ENCODE measurements around the gene BCLAF1.

GRCh38 chr6:136262940-136263339 lies 26.7 kb downstream of the BCLAF1 start:
- no peak for TF ChIP-seq CTCF (IDR thresholded peaks at IDR 0.05)
- no peak for TF ChIP-seq POLR2A (IDR thresholded peaks at IDR 0.05)

All from body of pancreas (tissue), 4 donors.